ENCODE results near the gene GPR142.

Gene GPR142

DNA sequence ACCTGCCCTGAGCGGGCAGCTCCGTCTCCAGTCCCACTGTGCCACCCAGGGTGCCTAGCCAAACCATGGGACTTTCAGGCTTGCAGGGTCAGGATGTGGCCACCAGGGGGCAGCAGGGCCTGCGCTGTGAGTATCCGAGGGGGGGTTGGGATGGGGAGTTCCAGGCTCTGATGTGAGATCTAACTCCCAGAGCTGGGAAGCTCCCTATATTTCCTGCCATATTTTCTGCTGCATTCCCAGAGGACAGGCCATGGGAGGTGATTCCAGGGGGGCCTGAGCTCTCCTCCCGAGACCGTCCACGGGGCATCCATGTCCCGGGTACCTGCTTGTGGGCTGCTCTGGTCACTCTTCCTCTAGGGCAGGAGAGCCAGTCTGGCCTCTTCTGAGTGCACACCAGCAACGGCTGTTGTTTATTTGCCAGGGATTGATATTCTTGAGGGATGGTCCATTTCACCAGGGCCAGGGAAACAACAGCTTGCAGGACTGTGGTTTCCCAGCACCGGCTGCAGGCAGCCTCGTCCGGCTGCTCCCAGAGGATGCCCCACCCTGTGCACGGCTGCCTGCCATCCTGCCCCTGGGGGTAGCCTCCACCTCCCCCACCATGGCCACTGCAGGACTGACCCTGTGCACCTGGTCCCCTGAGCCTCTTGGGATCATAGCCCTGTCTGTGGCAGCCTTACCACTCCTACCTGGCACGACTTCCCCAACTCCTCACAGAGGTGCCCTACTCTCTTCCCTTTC, 1.2 kb downstream of the GPR142 start:
- peak; percentile 60 to 64 for DNase-seq (ENCODE audit: low read depth in 1 of 2, low spot score in 1 of 2)

DNA sequence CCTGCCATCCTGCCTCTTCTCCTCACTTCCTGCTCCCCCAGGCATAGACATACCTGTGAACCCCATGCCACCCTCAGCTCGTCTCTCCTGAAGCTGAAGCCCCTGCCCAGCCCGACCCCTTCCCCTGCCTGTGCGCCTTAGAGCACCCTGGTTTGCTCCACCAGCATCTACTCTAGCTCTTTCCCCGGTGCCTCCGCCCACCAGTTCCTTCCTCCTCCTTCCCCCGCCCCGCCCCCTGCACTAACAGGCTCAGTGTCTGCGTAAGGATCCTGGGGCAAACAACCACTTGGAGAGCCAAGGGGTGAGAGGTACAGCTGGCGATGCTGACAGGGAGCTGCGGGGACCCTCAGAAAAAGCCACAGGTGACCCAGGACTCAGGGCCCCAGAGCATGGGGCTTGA, 1.9 kb downstream of the GPR142 start:
- peak; percentile 35 to 44 for DNase-seq (ENCODE audit: low read depth in 1 of 2, low spot score in 1 of 2)

DNA sequence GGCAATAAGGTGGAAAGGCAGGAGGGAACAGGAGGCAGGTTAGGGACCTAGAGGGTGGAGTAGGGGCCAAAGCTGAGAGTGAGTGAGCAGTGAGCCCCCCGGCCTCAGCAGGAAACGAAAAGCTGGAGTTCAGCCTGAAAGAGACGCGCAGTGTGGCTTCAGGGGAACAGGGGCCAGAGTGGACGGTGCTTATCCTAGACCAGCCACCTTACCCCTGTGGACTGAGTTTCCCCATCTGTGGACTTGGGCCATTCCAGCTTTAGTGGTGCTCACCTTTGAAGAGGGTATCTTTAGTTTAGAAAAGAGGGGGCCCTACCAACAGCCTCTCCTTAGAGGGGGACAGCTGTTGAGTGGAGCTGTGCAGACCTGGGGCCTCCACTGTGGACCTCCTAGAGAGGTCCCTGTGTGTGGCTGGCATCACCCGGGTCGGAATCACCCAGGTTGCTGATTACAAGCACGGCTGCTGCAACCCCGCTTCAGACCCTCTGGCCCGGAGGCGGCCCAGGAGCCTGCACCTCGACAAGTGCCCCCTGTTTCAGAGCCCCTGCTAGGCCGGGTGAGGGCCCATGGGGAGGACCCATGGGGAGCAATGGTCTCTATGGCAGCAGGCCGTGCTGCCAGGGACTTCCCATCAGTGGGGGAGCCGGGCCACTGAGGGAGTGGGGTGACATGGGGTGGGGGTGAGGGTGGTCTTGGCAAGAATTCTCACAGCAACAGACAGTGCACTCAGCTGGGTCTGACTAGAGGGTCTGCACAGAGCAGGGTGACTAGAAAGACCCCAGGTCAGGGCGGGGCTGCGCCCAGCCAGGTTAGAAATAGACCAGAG, 2.6 kb downstream of the GPR142 start:
- DNase-seq (ENCODE audit: low read depth in 1 of 2, low spot score in 1 of 2) = no peak

DNA sequence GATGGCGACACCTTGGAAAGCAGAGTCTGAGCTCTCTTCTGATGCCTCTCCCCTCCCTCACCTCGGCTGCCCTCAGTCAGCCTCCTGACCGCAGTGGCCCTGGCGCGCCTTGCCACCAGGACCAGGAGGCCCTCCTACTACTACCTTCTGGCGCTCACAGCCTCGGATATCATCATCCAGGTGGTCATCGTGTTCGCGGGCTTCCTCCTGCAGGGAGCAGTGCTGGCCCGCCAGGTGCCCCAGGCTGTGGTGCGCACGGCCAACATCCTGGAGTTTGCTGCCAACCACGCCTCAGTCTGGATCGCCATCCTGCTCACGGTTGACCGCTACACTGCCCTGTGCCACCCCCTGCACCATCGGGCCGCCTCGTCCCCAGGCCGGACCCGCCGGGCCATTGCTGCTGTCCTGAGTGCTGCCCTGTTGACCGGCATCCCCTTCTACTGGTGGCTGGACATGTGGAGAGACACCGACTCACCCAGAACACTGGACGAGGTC, 4.4 kb downstream of the GPR142 start:
- DNase-seq (ENCODE audit: low read depth in 1 of 2, low spot score in 1 of 2) = no peak

DNA sequence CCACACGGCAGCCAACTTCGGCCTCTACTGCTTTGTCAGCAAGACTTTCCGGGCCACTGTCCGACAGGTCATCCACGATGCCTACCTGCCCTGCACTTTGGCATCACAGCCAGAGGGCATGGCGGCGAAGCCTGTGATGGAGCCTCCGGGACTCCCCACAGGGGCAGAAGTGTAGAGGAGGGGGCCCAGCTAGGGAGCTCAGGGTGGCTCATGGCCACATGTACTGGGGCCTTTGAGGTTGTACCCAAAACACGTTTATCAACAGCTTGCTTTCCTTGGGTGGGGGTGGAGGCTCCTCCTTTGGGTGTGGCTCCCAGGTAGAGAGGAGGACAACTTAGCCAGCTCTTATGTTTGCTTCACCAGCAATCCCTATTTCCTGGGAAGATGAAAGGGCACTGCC, 5.1 kb downstream of the GPR142 start:
- no peak for DNase-seq (ENCODE audit: low read depth in 1 of 2, low spot score in 1 of 2)

DNA sequence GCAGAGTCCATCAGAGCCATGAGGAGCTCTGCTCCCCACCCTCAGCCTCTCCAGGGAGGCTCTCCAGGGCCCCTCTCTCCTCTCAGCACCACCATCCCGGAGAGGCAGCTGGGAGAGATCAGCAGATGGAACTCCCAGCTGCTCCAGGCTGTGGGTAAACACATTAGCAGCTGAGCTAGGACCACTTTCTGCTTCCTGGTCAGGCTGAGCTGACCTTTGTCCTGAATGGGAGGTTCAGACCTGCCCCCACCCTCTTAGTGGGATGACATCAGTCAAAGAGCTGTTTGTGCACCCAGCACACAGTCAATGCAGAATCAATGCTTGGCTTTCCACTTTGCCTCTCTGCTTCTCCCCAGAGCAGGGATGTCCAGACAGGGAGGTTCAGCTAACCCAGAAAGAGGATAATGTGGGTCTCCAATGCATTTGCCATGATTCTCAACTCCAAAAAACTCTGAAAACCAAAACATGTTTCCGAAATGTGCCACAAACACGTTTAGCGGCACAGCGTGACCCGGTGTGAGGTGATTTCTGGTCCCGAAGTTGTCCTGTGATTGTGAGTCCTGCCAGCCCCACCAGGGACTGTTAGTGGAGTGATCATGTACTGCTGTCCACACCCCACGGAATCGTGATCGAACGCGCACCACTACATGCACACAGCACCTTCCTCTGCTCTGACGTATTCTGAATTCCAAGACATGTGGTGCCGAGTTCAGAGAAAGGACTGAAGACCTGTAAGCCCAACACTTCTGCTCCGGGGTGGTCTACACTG, 6.7 kb downstream of the GPR142 start:
- no peak for DNase-seq (ENCODE audit: low read depth in 1 of 2, low spot score in 1 of 2)

DNA sequence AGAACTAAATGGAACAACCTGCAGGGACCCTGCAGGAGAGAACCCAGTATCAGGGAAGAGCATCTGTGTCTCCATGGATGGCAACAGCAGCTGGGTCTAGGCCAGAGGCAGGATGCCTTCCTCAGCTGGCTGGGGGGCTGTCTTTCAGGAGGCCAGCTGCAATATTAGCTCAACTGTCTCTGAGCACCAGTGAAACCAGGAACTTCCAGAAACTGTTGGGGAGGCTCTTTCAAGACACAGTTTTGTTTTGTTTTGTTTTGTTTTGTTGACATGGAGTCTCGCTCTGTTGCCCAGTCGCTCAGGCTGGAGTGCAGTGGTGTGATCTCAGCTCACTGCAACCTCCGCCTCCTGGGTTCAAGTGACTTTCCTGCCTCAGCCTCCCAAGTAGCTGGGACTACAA, 7.6 kb downstream of the GPR142 start:
- DNase-seq (ENCODE audit: low read depth in 1 of 2, low spot score in 1 of 2) = no peak

DNA sequence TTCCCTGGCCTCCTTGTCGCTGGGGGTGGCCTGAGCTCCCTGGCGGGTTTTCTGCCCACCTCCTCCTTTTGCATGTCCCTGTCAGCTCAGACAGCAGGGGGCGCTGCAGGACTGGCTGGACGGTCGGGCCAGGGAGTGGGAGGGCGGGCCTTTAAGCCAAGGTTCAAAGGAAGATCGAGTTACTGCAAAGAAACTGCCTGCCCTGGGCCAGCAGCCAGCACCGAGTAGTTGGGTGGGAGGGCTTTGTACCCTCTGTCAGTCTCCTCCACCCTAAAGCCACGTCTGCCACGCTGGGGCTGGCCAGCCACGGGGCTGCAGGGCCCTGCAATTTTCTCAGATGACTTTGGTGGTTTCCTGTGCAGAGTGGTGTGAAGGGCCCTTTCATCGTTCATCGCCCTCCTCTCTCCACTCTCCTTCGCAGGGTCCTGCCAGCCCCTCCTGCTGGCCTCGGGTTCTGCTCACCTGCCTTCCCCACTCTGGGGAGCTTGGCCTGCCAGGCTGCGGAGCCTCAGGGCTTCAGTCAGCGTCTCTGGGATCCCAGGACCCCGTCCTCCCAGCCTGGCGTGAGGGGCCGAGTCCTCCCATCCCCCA, 12.3 kb downstream of the GPR142 start:
- peak; percentile 84 to 93 for DNase-seq (ENCODE audit: low read depth in 1 of 2, low spot score in 1 of 2)

DNA sequence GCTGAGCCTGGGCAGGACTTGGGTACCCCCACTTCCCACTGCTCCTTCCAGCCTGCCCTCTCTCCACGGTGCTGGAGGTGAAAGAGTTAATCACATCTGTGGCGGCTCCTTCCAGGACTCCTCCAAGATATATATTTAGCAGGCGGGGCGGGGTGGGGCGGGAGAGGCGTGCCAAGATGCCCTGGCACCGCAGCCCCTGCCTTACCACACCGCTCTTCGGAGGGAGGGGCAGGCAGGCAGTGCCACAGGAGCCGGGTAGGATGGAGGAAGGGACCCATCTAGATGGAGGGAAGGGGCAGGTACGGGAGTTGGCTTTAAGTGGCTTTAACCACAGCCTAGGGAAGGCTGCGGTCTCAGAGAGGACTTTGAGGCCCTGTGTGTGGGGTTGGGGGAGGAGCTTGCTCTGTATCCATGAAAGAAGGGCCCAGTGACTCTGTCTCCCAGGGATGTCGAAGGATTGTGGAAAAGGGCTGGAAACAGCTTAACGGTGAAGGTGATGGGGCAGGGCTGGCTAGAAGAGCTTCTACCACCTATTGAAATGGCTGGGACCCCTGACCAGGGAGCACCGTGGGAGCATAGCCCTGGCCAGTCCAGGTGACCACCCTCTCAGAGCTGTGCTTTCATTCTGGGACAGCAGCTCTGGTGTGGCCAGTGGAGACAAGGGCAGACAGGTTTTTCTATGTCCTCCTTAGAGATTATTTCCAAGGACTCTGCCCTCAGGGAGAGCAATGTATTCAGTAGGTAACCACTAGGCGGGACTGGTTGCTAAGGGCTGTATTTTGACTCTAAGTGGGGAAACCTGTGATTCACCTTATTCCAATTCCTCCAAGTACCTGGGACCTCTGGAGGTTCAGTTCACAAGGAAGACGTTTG, 13.0 kb downstream of the GPR142 start:
- no peak for DNase-seq (ENCODE audit: low read depth in 1 of 2, low spot score in 1 of 2)

DNA sequence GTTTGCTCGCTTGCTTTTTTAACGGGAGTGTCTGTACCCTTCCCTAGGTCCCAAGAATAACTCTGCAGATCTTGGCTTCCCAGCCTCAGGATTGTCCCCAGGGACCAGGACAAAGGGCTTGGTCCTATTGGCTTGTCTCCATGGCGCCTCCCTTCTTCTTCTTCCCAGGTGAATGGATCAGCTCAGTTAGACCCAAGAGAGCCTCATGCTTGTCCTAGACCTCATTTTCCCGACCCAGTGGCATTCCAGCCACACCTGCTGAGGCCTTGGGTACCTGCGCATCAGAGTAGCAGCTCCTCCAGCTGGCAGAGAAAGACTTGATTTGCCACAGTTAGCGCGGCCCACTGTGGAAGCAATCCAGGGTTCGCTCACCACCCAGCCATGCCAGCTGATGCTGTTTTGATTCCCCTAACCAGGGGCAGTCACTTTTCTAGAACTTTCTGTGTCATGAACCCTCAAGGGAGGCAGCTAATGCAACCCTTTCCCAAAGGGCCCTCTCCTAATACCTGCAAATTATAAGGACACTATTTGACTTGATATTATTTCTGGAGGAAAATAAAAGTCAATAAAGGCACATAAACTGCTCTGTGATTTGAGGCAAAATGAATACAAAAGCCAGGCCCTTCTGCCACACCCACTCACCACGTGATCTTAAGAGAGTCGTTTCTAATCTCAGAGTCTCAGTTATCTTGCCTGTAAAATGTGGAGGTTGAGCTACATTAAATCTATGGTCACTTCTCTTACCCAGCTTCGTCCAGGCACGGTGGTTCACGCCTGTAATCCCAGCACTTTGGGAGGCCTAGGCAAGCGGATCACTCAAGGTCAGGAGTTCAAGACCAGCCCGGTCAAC, 13.9 kb downstream of the GPR142 start:
- DNase-seq (ENCODE audit: low read depth in 1 of 2, low spot score in 1 of 2) = no peak

DNA sequence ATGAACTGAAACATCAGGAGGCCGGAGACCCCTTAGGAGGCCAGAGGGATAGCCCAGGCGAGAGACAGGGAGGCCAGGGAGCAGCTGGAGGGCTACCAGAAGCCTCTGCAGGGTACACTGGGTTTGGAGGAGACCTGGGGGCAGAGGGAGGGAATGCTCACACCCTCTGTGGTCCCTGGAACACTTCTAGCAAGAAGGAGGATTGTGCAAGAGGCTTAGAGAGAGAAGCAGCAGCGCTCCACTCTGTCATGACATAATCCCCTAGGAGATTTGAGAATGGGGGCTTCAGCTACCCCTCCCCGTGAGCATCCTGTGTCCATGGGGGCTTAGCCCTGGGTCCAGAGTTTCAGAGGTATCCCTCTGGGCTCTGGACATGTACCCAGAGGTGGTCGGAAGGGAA, 15.8 kb downstream of the GPR142 start:
- DNase-seq (ENCODE audit: low read depth in 1 of 2, low spot score in 1 of 2) = no peak

DNA sequence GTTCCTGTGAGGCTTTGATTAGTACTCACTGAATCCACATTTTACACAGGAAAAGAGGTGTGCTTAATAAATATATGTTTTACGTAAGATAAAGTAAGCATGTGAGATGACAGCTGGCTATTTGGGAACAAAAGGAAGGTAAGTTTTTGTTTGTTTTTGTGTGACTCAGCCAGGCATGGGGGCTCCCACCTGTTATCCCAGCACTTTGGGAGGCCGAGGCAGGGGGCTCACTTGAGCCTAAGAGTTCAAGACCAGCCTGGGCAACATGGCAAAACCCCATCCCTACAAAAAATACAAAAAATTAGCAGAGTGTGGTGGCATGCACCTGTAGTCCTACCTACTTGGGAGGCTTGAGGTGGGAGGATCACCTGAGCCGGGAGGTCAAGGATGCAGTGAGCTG, 17.9 kb downstream of the GPR142 start:
- DNase-seq (ENCODE audit: low read depth in 1 of 2, low spot score in 1 of 2) = no peak

DNA sequence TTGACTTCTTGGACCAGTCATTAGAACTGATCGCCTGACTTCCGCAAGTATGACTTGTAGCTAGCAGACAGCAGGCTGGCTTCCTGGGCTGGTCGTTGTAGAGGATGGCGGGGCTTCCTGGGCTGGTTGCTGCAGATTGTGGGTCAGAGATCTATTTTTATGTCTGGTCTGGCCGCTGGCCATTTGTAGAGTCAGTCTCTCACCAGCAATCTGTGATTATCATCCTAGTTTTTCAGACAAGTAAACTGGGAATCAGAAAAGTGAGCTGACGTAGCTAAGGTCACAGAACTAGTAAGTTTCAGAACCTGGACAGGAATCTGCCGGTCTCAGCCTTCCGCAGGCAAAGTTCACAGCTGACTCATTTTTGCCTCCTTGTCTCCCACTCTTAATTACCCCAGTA, 19.1 kb downstream of the GPR142 start:
- DNase-seq (ENCODE audit: low read depth in 1 of 2, low spot score in 1 of 2) = no peak

DNA sequence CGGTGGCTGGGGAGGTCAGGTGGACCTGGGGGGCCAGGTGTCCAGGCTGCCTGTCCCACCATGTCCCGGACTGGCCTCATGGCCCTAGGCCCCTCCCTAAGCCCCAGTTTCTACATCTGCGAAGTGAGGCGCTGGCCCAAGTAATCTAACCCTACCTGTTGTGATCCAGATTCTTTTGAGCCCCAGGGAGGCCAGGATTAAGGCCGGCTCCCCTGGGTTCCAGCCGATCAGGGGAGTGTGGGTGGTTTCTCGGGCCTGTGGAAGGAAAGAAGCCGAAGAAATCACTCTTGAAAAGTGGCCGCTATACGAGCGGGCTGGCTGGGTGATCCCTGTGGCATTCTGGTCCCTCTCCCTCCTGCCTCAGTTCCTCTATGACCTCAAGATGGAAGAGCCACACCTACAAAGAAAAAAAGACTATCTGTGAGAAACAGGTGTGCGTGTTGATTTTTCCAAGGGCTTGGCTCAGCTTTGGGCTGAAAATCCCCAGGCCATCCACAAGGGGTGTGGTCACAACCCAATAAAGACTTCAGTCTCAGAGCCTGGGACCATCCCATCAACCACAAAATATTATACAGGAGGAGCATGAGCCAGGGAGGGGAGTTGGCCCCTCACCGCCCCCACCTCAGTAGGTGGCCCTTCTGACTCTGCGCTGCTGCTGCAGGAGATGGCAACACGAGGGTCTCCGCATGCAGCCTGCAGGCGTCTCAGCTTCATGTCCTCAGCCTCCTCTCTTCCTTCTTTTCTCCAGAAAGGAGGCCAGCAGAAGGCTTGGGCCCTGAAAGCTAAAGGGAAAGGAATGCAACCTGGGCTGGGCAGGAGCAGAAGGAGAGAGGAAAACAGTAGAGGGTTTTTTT, 20.3 kb downstream of the GPR142 start:
- DNase-seq (ENCODE audit: low read depth in 1 of 2, low spot score in 1 of 2) = no peak

DNA sequence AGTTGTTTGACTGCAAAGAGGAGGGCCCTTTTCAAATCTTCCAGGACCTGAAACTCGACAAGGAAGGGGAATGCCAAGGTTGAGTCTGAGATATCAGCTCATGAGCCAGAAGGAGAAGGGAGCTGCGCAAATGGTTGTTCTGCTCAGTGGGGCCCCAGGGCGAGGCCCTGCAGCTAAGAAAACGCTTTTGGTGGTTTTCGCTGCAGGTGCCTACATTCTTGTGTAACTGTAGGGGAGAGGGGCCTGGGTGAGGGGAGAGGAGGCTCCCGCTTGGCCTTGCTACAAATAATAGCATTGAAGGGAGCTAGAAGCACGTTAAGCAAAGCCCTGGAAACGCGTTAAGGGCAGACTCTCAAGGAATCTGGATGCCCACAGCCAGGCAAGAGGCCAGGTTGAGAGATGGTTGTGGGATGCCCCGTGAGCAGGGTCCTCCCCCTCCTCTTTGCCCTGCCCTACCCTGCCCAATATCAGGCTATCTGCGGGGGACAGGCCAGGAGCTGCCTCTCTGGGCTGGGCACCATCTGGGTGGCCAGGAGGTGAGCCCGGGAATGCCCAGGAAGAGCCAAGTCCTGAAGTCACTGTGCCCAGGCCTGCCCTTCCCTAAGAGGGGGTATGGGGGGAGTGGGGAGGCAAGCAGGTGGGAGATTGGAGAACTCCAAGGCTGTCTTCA, 21.9 kb downstream of the GPR142 start:
- no peak for DNase-seq (ENCODE audit: low read depth in 1 of 2, low spot score in 1 of 2)

DNA sequence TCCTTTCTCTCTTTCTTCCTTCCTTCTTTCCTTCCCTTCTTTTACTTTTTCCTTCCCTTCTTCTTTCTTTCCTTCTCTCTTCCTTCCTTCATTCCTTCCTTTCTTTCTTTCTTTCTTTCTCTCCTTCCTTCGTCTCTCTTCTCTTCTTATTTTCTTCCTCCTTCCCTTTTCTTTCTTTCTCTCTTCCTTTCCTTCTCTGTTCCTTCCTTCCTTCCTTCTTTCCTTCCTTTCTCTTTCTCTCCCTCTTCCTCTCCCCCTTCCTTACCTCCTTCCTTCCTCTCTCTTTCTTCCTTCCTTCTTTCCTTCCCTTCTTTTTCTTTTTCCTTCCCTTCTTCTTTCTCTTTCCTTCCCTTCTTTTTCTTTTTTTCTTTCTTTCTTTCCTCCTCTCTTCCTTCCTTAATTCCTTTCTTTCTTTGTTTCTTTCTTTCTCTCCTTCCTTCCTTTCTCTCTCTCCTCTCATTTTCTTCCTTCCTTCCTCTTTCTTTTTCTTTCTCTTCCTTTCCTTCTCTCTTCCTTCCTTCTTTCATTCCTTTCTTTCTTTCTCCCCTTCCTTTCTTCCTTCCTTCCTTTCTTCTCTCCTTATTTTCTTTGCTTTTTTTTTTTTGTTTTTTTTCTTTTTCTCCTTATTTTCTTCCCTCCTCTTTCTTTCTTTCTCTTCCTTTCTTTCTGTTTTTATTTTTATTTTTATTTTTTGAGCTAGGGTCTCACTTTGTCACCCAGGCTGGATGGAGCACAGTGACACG, 22.8 kb downstream of the GPR142 start:
- DNase-seq (ENCODE audit: low read depth in 1 of 2, low spot score in 1 of 2) = no peak
